ENCODE results near the gene NEDD9.

Gene NEDD9

GRCh38 chr6:11190625-11191245 is 41.7 kb downstream of the NEDD9 start:
- no peak for TF ChIP-seq CTCF (conservative IDR thresholded peaks at IDR 0.05; ENCODE audit: control insufficient read depth, insufficient read depth, low read depth, low read length)
- DNase-seq (ENCODE audit: low read depth), result no peak
- no peak overlapping the region for H3K4me3 ChIP-seq (ENCODE audit: control insufficient read depth, low read depth, low read length)

GRCh38 chr6:11189865-11190624 is 42.4 kb downstream of the NEDD9 start:
- no peak overlapping the region for H3K4me3 ChIP-seq (ENCODE audit: control insufficient read depth, low read depth, low read length)
- no peak for DNase-seq (ENCODE audit: low read depth)
- TF ChIP-seq CTCF (conservative IDR thresholded peaks at IDR 0.05; ENCODE audit: control insufficient read depth, insufficient read depth, low read depth, low read length), result no peak

- DNase-seq (ENCODE audit: low read depth), result peak; percentile 33
- no peak for TF ChIP-seq CTCF (conservative IDR thresholded peaks at IDR 0.05; ENCODE audit: control insufficient read depth, insufficient read depth, low read depth, low read length)
- H3K4me3 ChIP-seq (ENCODE audit: control insufficient read depth, low read depth, low read length), result no peak overlapping the region
These were observed 44.1 kb downstream of the NEDD9 start for GRCh38 chr6:11188161-11188915.

GRCh38 chr6:11187301-11187700 is 45.2 kb downstream of the NEDD9 start:
- no peak overlapping the region for H3K4me3 ChIP-seq (ENCODE audit: control insufficient read depth, low read depth, low read length)
- DNase-seq (ENCODE audit: low read depth), result no peak
- TF ChIP-seq CTCF (conservative IDR thresholded peaks at IDR 0.05; ENCODE audit: control insufficient read depth, insufficient read depth, low read depth, low read length), result no peak

GRCh38 chr6:11185204-11185842 is 47.1 kb downstream of the NEDD9 start:
- no peak for TF ChIP-seq CTCF (conservative IDR thresholded peaks at IDR 0.05; ENCODE audit: control insufficient read depth, insufficient read depth, low read depth, low read length)
- no peak overlapping the region for H3K4me3 ChIP-seq (ENCODE audit: control insufficient read depth, low read depth, low read length)
- DNase-seq (ENCODE audit: low read depth), result no peak

- no peak for DNase-seq (ENCODE audit: low read depth)
- TF ChIP-seq CTCF (conservative IDR thresholded peaks at IDR 0.05; ENCODE audit: control insufficient read depth, insufficient read depth, low read depth, low read length), result no peak
- H3K4me3 ChIP-seq (ENCODE audit: control insufficient read depth, low read depth, low read length), result no peak overlapping the region
These were observed 48.6 kb downstream of the NEDD9 start for GRCh38 chr6:11183761-11184362.
